OCI-LY3 (cell line): ENCODE measurements around the gene SUMF1.

Experiments
- EZH2phosphoT487 ChIP-seq: fragments of 200-600 bp; shearing (Covaris generic); IDR thresholded peaks from 2 replicates; pipeline ENCODE4 v1.6.1; 2018; ENCODE audit warnings: antibody characterized with exemption, mixed run types, low read depth
- TF ChIP-seq, protein P1 (sequence below): fragments of 200-600, 300-600 bp; sonication (generic); IDR thresholded peaks from 2 replicates; pipeline ENCODE4 v1.5.1; 2014; ENCODE audit warnings: antibody characterized with exemption, low read length, low read depth

DNA sequence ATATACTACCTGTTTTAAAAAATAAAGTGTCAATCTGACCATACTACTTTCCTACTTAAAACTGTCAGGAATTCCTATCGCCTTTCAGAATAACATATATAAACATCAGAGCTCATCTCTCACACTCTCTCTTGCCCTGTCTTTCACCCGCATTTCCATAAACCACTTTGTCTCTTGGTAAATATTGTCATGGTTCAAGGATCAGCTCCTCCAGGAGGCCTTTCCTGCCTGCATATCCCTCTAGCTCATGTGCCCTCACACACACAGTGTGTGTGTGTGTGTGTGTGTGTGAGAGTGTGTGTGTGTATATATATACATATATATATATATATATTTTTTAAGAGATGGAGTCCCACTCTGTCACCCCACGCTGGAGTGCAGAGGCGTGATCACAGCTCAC, 6.7 kb downstream of the SUMF1 start:
- TF ChIP-seq, protein P1, sequence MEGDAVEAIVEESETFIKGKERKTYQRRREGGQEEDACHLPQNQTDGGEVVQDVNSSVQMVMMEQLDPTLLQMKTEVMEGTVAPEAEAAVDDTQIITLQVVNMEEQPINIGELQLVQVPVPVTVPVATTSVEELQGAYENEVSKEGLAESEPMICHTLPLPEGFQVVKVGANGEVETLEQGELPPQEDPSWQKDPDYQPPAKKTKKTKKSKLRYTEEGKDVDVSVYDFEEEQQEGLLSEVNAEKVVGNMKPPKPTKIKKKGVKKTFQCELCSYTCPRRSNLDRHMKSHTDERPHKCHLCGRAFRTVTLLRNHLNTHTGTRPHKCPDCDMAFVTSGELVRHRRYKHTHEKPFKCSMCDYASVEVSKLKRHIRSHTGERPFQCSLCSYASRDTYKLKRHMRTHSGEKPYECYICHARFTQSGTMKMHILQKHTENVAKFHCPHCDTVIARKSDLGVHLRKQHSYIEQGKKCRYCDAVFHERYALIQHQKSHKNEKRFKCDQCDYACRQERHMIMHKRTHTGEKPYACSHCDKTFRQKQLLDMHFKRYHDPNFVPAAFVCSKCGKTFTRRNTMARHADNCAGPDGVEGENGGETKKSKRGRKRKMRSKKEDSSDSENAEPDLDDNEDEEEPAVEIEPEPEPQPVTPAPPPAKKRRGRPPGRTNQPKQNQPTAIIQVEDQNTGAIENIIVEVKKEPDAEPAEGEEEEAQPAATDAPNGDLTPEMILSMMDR, result no peak
- TF ChIP-seq EZH2phosphoT487, result no peak
